ENCODE results near the gene HHIPL2.

Gene HHIPL2

GRCh38 chr1:222570837-222571236 lies 22.9 kb upstream of the HHIPL2 start:
- Histone ChIP-seq H3K27me3 (ENCODE audit: control insufficient read depth, insufficient read depth, low read length) (no peaks in the 10 kb centered on the region), H3K9ac (ENCODE audit: low read depth, low read length) (no peak overlapping the region), H3K4me1 (ENCODE audit: control insufficient read depth, insufficient read depth, low read length) (no peaks in the 10 kb centered on the region), H3K9me3 (ENCODE audit: control insufficient read depth, insufficient read depth, low read length) (no peaks in the 10 kb centered on the region), H3K36me3 (ENCODE audit: control insufficient read depth, insufficient read depth, low read length) (peaks cover 76% of the 10 kb centered on the region), H3K4me3 (ENCODE audit: low read depth, low read length) (no peak overlapping the region), H3K27ac (ENCODE audit: low read depth, low read length) (no peak overlapping the region)

- Histone ChIP-seq H3K27ac (ENCODE audit: low read depth, low read length) (no peak overlapping the region), H3K9me3 (ENCODE audit: control insufficient read depth, insufficient read depth, low read length) (no peaks in the 10 kb centered on the region), H3K4me3 (ENCODE audit: low read depth, low read length) (no peak overlapping the region), H3K27me3 (ENCODE audit: control insufficient read depth, insufficient read depth, low read length) (no peaks in the 10 kb centered on the region), H3K9ac (ENCODE audit: low read depth, low read length) (no peak overlapping the region), H3K36me3 (ENCODE audit: control insufficient read depth, insufficient read depth, low read length) (peaks cover 86% of the 10 kb centered on the region), H3K4me1 (ENCODE audit: control insufficient read depth, insufficient read depth, low read length) (no peaks in the 10 kb centered on the region)
These were observed 13.8 kb upstream of the HHIPL2 start for GRCh38 chr1:222561656-222562055.

GRCh38 chr1:222557574-222557973 lies 9.7 kb upstream of the HHIPL2 start:
- Histone ChIP-seq H3K9me3 (ENCODE audit: control insufficient read depth, insufficient read depth, low read length) (no peaks in the 10 kb centered on the region), H3K27me3 (ENCODE audit: control insufficient read depth, insufficient read depth, low read length) (no peaks in the 10 kb centered on the region), H3K4me3 (ENCODE audit: low read depth, low read length) (no peak overlapping the region), H3K4me1 (ENCODE audit: control insufficient read depth, insufficient read depth, low read length) (no peaks in the 10 kb centered on the region), H3K36me3 (ENCODE audit: control insufficient read depth, insufficient read depth, low read length) (peaks cover 73% of the 10 kb centered on the region), H3K9ac (ENCODE audit: low read depth, low read length) (no peak overlapping the region), H3K27ac (ENCODE audit: low read depth, low read length) (no peak overlapping the region)

- Histone ChIP-seq H3K27ac (ENCODE audit: low read depth, low read length) (no peak overlapping the region), H3K9me3 (ENCODE audit: control insufficient read depth, insufficient read depth, low read length) (no peaks in the 10 kb centered on the region), H3K9ac (ENCODE audit: low read depth, low read length) (no peak overlapping the region), H3K36me3 (ENCODE audit: control insufficient read depth, insufficient read depth, low read length) (peaks cover 69% of the 10 kb centered on the region), H3K4me1 (ENCODE audit: control insufficient read depth, insufficient read depth, low read length) (no peaks in the 10 kb centered on the region), H3K4me3 (ENCODE audit: low read depth, low read length) (no peak overlapping the region), H3K27me3 (ENCODE audit: control insufficient read depth, insufficient read depth, low read length) (no peaks in the 10 kb centered on the region)
These were observed 9.2 kb upstream of the HHIPL2 start for GRCh38 chr1:222557148-222557547.

GRCh38 chr1:222555992-222556615 lies 8.2 kb upstream of the HHIPL2 start:
- Histone ChIP-seq H3K27me3 (ENCODE audit: control insufficient read depth, insufficient read depth, low read length) (no peaks in the 10 kb centered on the region), H3K36me3 (ENCODE audit: control insufficient read depth, insufficient read depth, low read length) (peaks cover 58% of the 10 kb centered on the region), H3K27ac (ENCODE audit: low read depth, low read length) (no peak overlapping the region), H3K9me3 (ENCODE audit: control insufficient read depth, insufficient read depth, low read length) (no peaks in the 10 kb centered on the region), H3K4me1 (ENCODE audit: control insufficient read depth, insufficient read depth, low read length) (no peaks in the 10 kb centered on the region), H3K9ac (ENCODE audit: low read depth, low read length) (no peak overlapping the region), H3K4me3 (ENCODE audit: low read depth, low read length) (no peak overlapping the region)

GRCh38 chr1:222554177-222554576 lies 6.3 kb upstream of the HHIPL2 start:
- Histone ChIP-seq H3K4me3 (ENCODE audit: low read depth, low read length) (no peak overlapping the region), H3K27ac (ENCODE audit: low read depth, low read length) (no peak overlapping the region), H3K36me3 (ENCODE audit: control insufficient read depth, insufficient read depth, low read length) (peaks cover 40% of the 10 kb centered on the region), H3K27me3 (ENCODE audit: control insufficient read depth, insufficient read depth, low read length) (no peaks in the 10 kb centered on the region), H3K4me1 (ENCODE audit: control insufficient read depth, insufficient read depth, low read length) (no peaks in the 10 kb centered on the region), H3K9ac (ENCODE audit: low read depth, low read length) (no peak overlapping the region), H3K9me3 (ENCODE audit: control insufficient read depth, insufficient read depth, low read length) (no peaks in the 10 kb centered on the region)

- no peak overlapping the region for H3K27ac ChIP-seq (ENCODE audit: low read depth, low read length)
- no peaks in the 10 kb centered on the region for H3K9me3 ChIP-seq (ENCODE audit: control insufficient read depth, insufficient read depth, low read length)
- peaks cover 27% of the 10 kb centered on the region for H3K36me3 ChIP-seq (ENCODE audit: control insufficient read depth, insufficient read depth, low read length)
- H3K27me3 ChIP-seq (ENCODE audit: control insufficient read depth, insufficient read depth, low read length), result no peaks in the 10 kb centered on the region
- H3K4me1 ChIP-seq (ENCODE audit: control insufficient read depth, insufficient read depth, low read length), result no peaks in the 10 kb centered on the region
- no peak overlapping the region for H3K9ac ChIP-seq (ENCODE audit: low read depth, low read length)
- no peak overlapping the region for H3K4me3 ChIP-seq (ENCODE audit: low read depth, low read length)
These were observed 5.0 kb upstream of the HHIPL2 start for GRCh38 chr1:222552882-222553281.

- Histone ChIP-seq H3K4me3 (ENCODE audit: low read depth, low read length) (no peak overlapping the region), H3K9me3 (ENCODE audit: control insufficient read depth, insufficient read depth, low read length) (no peaks in the 10 kb centered on the region), H3K9ac (ENCODE audit: low read depth, low read length) (no peak overlapping the region), H3K36me3 (ENCODE audit: control insufficient read depth, insufficient read depth, low read length) (no peaks in the 10 kb centered on the region), H3K4me1 (ENCODE audit: control insufficient read depth, insufficient read depth, low read length) (peaks cover 12% of the 10 kb centered on the region; the same call in 1 of the 2 replicates), H3K27me3 (ENCODE audit: control insufficient read depth, insufficient read depth, low read length) (no peaks in the 10 kb centered on the region), H3K27ac (ENCODE audit: low read depth, low read length) (peak overlapping the region; percentile 66)
These were observed 667 bp downstream of the HHIPL2 start for GRCh38 chr1:222547260-222547614.

GRCh38 chr1:222546548-222547259 lies 1.2 kb downstream of the HHIPL2 start:
- Histone ChIP-seq H3K27me3 (ENCODE audit: control insufficient read depth, insufficient read depth, low read length) (no peaks in the 10 kb centered on the region), H3K36me3 (ENCODE audit: control insufficient read depth, insufficient read depth, low read length) (no peaks in the 10 kb centered on the region), H3K4me3 (ENCODE audit: low read depth, low read length) (no peak overlapping the region), H3K4me1 (ENCODE audit: control insufficient read depth, insufficient read depth, low read length) (peaks cover 12% of the 10 kb centered on the region; the same call in 1 of the 2 replicates), H3K9me3 (ENCODE audit: control insufficient read depth, insufficient read depth, low read length) (no peaks in the 10 kb centered on the region), H3K27ac (ENCODE audit: low read depth, low read length) (peak overlapping the region; percentile 66), H3K9ac (ENCODE audit: low read depth, low read length) (no peak overlapping the region)

- H3K9ac ChIP-seq (ENCODE audit: low read depth, low read length), result no peak overlapping the region
- H3K36me3 ChIP-seq (ENCODE audit: control insufficient read depth, insufficient read depth, low read length), result no peaks in the 10 kb centered on the region
- peaks cover 12% of the 10 kb centered on the region; the same call in 1 of the 2 replicates for H3K4me1 ChIP-seq (ENCODE audit: control insufficient read depth, insufficient read depth, low read length)
- no peak overlapping the region for H3K4me3 ChIP-seq (ENCODE audit: low read depth, low read length)
- no peaks in the 10 kb centered on the region for H3K9me3 ChIP-seq (ENCODE audit: control insufficient read depth, insufficient read depth, low read length)
- peak overlapping the region; percentile 66 for H3K27ac ChIP-seq (ENCODE audit: low read depth, low read length)
- H3K27me3 ChIP-seq (ENCODE audit: control insufficient read depth, insufficient read depth, low read length), result no peaks in the 10 kb centered on the region
These were observed 1.8 kb downstream of the HHIPL2 start for GRCh38 chr1:222546091-222546490.

GRCh38 chr1:222543817-222544216 lies 4.1 kb downstream of the HHIPL2 start:
- Histone ChIP-seq H3K4me3 (ENCODE audit: low read depth, low read length) (no peak overlapping the region), H3K27ac (ENCODE audit: low read depth, low read length) (no peak overlapping the region), H3K27me3 (ENCODE audit: control insufficient read depth, insufficient read depth, low read length) (no peaks in the 10 kb centered on the region), H3K9me3 (ENCODE audit: control insufficient read depth, insufficient read depth, low read length) (no peaks in the 10 kb centered on the region), H3K4me1 (ENCODE audit: control insufficient read depth, insufficient read depth, low read length) (peaks cover 12% of the 10 kb centered on the region; the same call in 1 of the 2 replicates), H3K9ac (ENCODE audit: low read depth, low read length) (no peak overlapping the region), H3K36me3 (ENCODE audit: control insufficient read depth, insufficient read depth, low read length) (no peaks in the 10 kb centered on the region)

Data from HUES48 (cell line).